Loucy (cell line): ENCODE results near the gene ZSWIM4.

ENCODE experiments used
- CTCF ChIP-seq: fragments of 200-600 bp; sonication (generic); conservative IDR thresholded peaks from 2 replicates; pipeline ENCODE4 v1.5.1; 2014; ENCODE audit warnings: mild to moderate bottlenecking, antibody characterized with exemption, low read length
- EZH2phosphoT487 ChIP-seq: fragments of 200-600 bp; IDR thresholded peaks from 2 replicates; pipeline ENCODE4 v1.6.1; 2018; ENCODE audit warnings: antibody characterized with exemption, mild to moderate bottlenecking, moderate library complexity, borderline replicate concordance

- TF ChIP-seq CTCF (no peak), EZH2phosphoT487 (no peak)
Observed at GRCh38 chr19:13817018-13817614, 21.9 kb downstream of the ZSWIM4 start.
